HG03469 (cell line): ENCODE data around the gene PCDH9.

Source experiments
- ATAC-seq: cut with Tn5 transposase; IDR thresholded peaks from one replicate; pipeline ENCODE4 v1.9.1; 2021; ENCODE audit warnings: mild to moderate bottlenecking, moderate library complexity, moderate number of reproducible peaks; ENCODE audit not compliant: unreplicated experiment

The PCDH9 gene

GRCh38 chr13:66362485-66362884 lies 867.7 kb downstream of the PCDH9 start:
- no peak for ATAC-seq

DNA sequence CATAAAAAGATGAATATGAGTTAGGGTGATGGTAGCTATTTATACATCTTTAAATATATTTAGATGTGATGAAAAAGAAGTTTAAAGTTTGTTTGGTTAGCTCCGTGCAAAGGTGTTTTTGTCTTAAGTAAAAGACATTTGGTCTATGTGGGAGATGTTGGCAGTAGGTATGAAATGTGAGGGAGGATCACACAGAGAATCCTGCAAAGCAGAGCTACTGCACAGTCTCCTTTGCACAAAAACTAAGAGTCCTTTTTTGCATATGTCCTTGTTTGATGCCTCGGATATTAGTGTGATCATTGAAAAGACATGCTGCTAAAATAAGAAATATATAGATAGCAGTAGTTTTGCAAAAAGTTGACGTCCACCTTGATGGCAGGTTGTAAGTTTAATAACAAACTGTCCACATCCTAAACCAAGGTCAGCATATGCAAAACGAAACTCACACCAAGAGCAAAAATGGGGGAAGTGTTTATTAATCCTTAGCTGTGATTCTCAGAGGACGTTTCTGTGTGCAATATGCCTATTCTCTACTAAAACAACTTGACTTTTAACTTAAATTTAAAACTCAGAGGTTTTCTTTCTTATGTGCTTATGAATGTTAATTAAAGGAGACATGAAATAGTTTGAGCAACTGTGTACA lies 870.1 kb downstream of the PCDH9 start:
- no peak for ATAC-seq

GRCh38 chr13:66359393-66359792 lies 870.7 kb downstream of the PCDH9 start:
- no peak for ATAC-seq

- no peak for ATAC-seq
Measured at GRCh38 chr13:66358564-66358963, 871.6 kb downstream of the PCDH9 start.

DNA sequence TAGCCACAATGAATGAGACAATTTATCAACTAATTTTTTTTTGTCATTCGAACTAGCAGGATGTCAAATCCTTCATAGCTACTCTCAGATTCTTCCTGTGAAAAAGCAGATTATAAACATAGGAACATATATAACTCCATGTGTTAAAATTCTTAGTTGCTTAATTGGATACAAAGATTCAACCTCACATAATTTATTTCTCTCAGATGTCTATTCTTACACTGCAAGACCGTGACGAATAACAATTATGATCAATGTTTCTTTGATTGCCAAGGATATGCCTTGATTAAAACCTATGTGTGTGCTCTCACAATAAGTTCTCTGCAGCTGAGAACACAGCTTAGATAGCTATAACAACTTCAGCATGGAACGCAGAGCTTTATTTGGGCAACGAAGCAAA lies 872.7 kb downstream of the PCDH9 start:
- ATAC-seq = no peak

- ATAC-seq = no peak
Measured at GRCh38 chr13:66354879-66355751, 875.0 kb downstream of the PCDH9 start.

- no peak for ATAC-seq
Measured at GRCh38 chr13:66353664-66354063, 876.5 kb downstream of the PCDH9 start.

GRCh38 chr13:66349966-66350365 lies 880.2 kb downstream of the PCDH9 start:
- no peak for ATAC-seq

DNA sequence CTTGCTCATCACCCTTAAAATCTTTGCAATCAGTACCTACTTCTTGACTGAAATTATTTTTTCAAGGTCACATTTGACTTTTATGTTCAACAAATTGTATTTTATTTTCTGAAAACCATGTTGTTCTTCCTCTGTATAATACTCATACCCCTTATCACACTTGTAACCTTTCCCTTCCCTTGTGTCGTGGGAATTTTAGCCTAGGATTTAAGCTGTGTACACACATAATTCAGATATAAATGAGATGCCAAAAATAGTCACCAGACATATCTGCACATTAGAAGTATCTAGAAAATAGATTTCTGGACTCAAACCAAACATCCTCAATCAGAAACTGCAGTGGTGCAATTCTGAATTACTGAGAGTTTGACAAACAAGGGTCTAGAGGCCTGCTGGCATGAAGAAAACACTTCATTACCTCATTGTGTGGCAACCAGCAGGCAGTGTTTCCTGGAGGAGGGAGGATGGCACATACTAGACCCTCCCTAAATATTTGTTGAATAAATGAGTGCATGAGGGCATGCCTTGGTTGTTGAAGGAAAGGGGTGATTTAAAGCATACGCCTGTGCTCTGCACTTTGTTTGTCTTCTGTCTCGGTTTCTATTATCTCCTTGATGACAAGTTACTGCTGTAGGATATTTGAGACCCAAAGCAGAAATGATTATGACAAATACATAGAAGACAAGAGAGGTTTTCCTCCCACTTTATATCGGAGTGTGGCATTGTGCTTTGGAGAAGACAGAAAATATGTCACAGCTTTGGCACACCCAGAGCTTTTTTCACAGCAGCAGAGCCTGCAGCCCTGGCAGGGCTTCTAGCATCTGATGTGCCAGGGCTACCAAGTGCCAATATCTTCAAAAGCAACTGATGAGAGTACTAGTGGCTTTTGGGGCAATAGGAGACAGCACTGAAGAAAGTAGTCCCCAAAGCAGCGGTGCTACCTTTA lies 881.1 kb downstream of the PCDH9 start:
- ATAC-seq = no peak

DNA sequence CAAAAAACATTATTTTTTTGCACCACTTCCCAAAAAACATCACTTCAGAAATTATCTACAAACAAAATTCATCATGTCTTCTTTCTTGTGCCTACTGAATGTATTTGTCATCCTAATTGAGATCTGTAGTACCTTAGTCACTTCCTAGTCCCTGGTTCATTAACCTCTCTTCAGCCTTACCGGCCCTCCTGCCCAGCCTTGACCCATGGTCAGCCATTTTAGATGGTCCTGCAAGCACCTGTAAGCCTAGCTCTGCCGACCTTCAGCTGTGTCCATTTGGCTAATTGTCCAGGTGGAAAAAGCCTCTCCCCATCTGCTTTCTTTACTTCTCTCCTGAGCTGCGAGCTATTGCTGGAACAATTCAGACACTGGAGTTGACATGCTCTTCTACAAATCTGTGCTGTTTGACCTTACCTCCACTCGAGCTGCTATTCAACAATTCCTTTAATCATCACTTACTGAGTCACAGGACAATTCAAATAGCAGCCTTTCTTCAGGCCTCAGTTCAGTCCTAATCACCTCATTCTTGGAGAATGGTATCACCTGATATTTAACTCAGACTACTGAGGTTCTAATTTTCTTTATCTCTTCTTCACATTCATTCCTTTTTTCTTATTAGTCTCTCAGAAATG lies 882.5 kb downstream of the PCDH9 start:
- ATAC-seq = no peak

DNA sequence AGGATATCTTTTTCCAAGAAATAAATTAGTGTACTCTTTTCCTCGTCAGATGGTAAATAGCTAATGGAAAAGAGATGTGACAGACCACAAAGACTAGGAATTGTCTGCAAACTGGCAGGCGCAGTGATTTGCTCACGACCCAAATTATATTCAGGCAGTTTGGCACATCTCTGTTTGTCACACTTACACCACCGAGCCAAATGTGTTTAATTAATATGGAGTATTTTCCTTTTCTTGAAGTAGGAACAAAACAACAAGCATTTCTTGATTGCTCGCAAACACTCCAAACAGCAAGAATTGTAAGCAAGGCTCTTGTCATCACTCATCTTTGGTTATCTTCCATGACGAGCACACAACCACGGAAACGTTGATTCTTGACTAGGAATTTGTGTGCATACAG lies 884.2 kb downstream of the PCDH9 start:
- no peak for ATAC-seq

- no peak for ATAC-seq
Measured at GRCh38 chr13:66345518-66345810, 884.7 kb downstream of the PCDH9 start.

DNA sequence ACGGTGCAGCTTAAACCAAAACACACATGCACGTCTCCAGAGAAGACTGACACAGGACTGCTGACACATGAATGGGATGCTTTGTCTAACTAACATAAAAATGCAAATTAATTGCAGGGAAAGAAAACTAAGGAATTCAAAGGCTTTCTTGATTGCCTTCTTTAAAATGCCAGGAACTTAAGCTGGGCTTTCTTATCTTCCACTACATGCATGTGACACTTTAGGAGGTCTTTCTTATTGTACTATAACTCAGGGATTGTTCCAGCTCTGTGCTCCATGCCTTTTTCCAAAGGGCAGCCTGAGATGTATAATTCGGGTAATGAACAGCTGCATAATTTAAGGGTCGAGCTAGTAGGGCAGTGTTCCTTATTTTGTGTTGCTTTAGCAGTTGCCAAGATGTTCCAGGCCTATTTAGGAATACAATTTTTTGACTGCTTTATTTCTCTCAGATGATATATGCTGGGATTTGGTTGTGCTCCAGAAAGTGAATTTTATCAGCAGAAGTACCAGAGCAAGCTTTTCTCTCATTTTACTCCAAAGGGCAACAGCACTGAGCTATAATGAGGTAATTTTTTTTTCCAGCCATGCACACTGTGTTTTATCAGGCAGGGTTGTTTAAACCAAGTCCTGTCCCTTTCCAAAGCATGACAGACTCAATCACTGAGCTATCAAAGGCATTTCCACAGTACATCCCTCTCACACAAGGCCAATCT lies 885.2 kb downstream of the PCDH9 start:
- no peak for ATAC-seq

DNA sequence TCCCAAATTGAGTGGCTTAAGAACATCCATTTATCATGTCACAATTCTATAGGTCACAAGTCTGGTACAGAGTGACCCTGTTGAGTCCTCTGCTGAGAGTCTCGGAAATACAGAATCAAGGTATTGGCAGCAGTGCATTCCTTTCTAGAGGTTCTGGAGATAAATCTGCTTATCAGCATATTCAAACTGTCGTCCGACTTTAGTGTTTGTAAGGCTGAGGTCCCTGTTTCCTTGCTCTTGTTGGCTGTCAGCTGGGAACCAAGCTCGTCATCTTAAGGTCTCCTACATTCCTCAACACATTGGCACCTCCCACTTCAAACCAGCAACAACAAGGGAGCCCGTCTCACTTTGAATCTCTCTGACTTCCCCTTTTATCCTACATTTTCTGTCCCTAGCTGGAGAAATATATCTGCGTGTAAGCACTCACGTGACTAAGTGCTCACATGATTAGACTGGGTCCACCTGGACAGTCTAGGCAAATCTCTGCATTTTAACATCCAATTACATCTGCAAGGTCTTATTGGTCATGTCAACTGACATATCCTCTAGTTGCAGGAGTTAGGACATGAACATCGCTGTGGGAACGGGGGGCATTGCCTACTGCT lies 886.8 kb downstream of the PCDH9 start:
- no peak for ATAC-seq

GRCh38 chr13:66341635-66342377 lies 888.3 kb downstream of the PCDH9 start:
- no peak for ATAC-seq

GRCh38 chr13:66339214-66339613 lies 890.9 kb downstream of the PCDH9 start:
- no peak for ATAC-seq

GRCh38 chr13:66338542-66338941 lies 891.6 kb downstream of the PCDH9 start:
- no peak for ATAC-seq

- ATAC-seq = no peak
Measured at GRCh38 chr13:66335626-66336025, 894.5 kb downstream of the PCDH9 start.

GRCh38 chr13:66329988-66330451 lies 900.1 kb downstream of the PCDH9 start:
- ATAC-seq = no peak
